ENCODE data around the gene ZNF224. TPM values are rescaled to one million over a fixed set of nuclear protein-coding genes. Genes with fewer than 3 reads are reported as not detected.

The ZNF224 gene
- total and polyA plus RNA-seq, 2 donors (not counting 1 experiment from before 2014, with no cell fraction given): 12.4 to 37.0 TPM

- no peaks in the 10 kb centered on the region for H3K36me3 ChIP-seq (ENCODE audit: control insufficient read depth, insufficient read depth, low read length)
- H4K20me1 ChIP-seq (ENCODE audit: control insufficient read depth, extremely low read depth, insufficient read depth, low read length): no peaks in the 10 kb centered on the region
- peak within 1 kb of the TSS; percentile 49 for H3K27ac ChIP-seq (ENCODE audit: insufficient read depth, low read length)
- DNase-seq (ENCODE audit: low read depth in 2 of 2): peak; percentile 92 to 93
- no peaks in the 10 kb centered on the region for H3K9me3 ChIP-seq (ENCODE audit: control insufficient read depth, insufficient read depth, low read depth, low read length)
- H3K79me2 ChIP-seq (ENCODE audit: control insufficient read depth, insufficient read depth, low read length): no peaks in the 10 kb centered on the region
- no peaks in the 10 kb centered on the region for H3K27me3 ChIP-seq (ENCODE audit: control insufficient read depth, insufficient read depth, low read length)
- peak within 1 kb of the TSS; percentile 100 for H2AFZ ChIP-seq (ENCODE audit: low read length)
- peaks cover 3% of the 10 kb centered on the region for H3K4me1 ChIP-seq (ENCODE audit: control insufficient read depth, extremely low read depth, insufficient read depth, low read length)
- peak within 1 kb of the TSS; percentile 82 to 92 (median 88) for H3K4me3 ChIP-seq (replicated peaks in 1 of 4; ENCODE audit: control extremely low read depth in 1 of 4, insufficient read depth in 1 of 4, low read depth in 3 of 4, low read length in 4 of 4)
- no peak for TF ChIP-seq EZH2 (IDR thresholded peaks at IDR 0.05; ENCODE audit: low read length, missing control alignments)
- TF ChIP-seq CTCF (conservative IDR thresholded peaks at IDR 0.05 in 1 of 2, IDR thresholded peaks at IDR 0.05 in 1 of 2; ENCODE audit: low read depth in 1 of 2, low read length in 2 of 2): no peak
- H3K4me2 ChIP-seq (ENCODE audit: extremely low read depth, insufficient read depth, low read length): peak within 1 kb of the TSS; percentile 97
- peak within 1 kb of the TSS; percentile 44 for H3K9ac ChIP-seq (ENCODE audit: insufficient read depth, low read length)
These were observed 22.2 kb upstream of the ZNF224 start, which contains the start of gene ZNF284 for GRCh38 chr19:44071824-44072542. Gene ZNF284, plus strand, starts transcription at chr19:44072159. Its CDS starts 4,231 bp downstream, at chr19:44076390.

- Histone ChIP-seq H3K4me1 (ENCODE audit: control insufficient read depth, extremely low read depth, insufficient read depth, low read length) (peaks cover 3% of the 10 kb centered on the region), H2AFZ (ENCODE audit: low read length) (peak overlapping the region; percentile 100), H4K20me1 (ENCODE audit: control insufficient read depth, extremely low read depth, insufficient read depth, low read length) (no peaks in the 10 kb centered on the region), H3K79me2 (ENCODE audit: control insufficient read depth, insufficient read depth, low read length) (no peaks in the 10 kb centered on the region), H3K9ac (ENCODE audit: insufficient read depth, low read length) (peak overlapping the region; percentile 44), H3K4me2 (ENCODE audit: extremely low read depth, insufficient read depth, low read length) (peak overlapping the region; percentile 97), H3K4me3 (replicated peaks in 1 of 4; ENCODE audit: control extremely low read depth in 1 of 4, insufficient read depth in 1 of 4, low read depth in 3 of 4, low read length in 4 of 4) (peak overlapping the region; percentile 82 to 92 (median 88)), H3K27me3 (ENCODE audit: control insufficient read depth, insufficient read depth, low read length) (no peaks in the 10 kb centered on the region), H3K9me3 (ENCODE audit: control insufficient read depth, insufficient read depth, low read depth, low read length) (no peaks in the 10 kb centered on the region), H3K36me3 (ENCODE audit: control insufficient read depth, insufficient read depth, low read length) (no peaks in the 10 kb centered on the region), H3K27ac (ENCODE audit: insufficient read depth, low read length) (peak overlapping the region; percentile 49)
- TF ChIP-seq CTCF (conservative IDR thresholded peaks at IDR 0.05 in 1 of 2, IDR thresholded peaks at IDR 0.05 in 1 of 2; ENCODE audit: low read depth in 1 of 2, low read length in 2 of 2): no peak
- no peak for TF ChIP-seq EZH2 (IDR thresholded peaks at IDR 0.05; ENCODE audit: low read length, missing control alignments)
- peak in 1 of 2 donors; percentile 1 for DNase-seq (ENCODE audit: low read depth in 2 of 2)
These were observed 21.4 kb upstream of the ZNF224 start for GRCh38 chr19:44072543-44073401.

- DNase-seq (ENCODE audit: low read depth in 2 of 2): no peak
- H3K79me2 ChIP-seq (ENCODE audit: control insufficient read depth, insufficient read depth, low read length): no peaks in the 10 kb centered on the region
- H3K9ac ChIP-seq (ENCODE audit: insufficient read depth, low read length): no peak overlapping the region
- H4K20me1 ChIP-seq (ENCODE audit: control insufficient read depth, extremely low read depth, insufficient read depth, low read length): no peaks in the 10 kb centered on the region
- no peak for TF ChIP-seq EZH2 (IDR thresholded peaks at IDR 0.05; ENCODE audit: low read length, missing control alignments)
- TF ChIP-seq CTCF (conservative IDR thresholded peaks at IDR 0.05 in 1 of 2, IDR thresholded peaks at IDR 0.05 in 1 of 2; ENCODE audit: low read depth in 1 of 2, low read length in 2 of 2): no peak
- H3K27ac ChIP-seq (ENCODE audit: insufficient read depth, low read length): no peak overlapping the region
- H3K9me3 ChIP-seq (ENCODE audit: control insufficient read depth, insufficient read depth, low read depth, low read length): no peaks in the 10 kb centered on the region
- H3K27me3 ChIP-seq (ENCODE audit: control insufficient read depth, insufficient read depth, low read length): no peaks in the 10 kb centered on the region
- no peak overlapping the region for H3K4me3 ChIP-seq (replicated peaks in 1 of 4; ENCODE audit: control extremely low read depth in 1 of 4, insufficient read depth in 1 of 4, low read depth in 3 of 4, low read length in 4 of 4)
- H3K4me1 ChIP-seq (ENCODE audit: control insufficient read depth, extremely low read depth, insufficient read depth, low read length): peaks cover 3% of the 10 kb centered on the region
- no peak overlapping the region for H3K4me2 ChIP-seq (ENCODE audit: extremely low read depth, insufficient read depth, low read length)
- H2AFZ ChIP-seq (ENCODE audit: low read length): no peak overlapping the region
- no peaks in the 10 kb centered on the region for H3K36me3 ChIP-seq (ENCODE audit: control insufficient read depth, insufficient read depth, low read length)
These were observed 17.8 kb upstream of the ZNF224 start for GRCh38 chr19:44076325-44076724.

Measured in fibroblast of lung (primary cell).